ENCODE measurements around the gene BST1.

Gene BST1

DNA sequence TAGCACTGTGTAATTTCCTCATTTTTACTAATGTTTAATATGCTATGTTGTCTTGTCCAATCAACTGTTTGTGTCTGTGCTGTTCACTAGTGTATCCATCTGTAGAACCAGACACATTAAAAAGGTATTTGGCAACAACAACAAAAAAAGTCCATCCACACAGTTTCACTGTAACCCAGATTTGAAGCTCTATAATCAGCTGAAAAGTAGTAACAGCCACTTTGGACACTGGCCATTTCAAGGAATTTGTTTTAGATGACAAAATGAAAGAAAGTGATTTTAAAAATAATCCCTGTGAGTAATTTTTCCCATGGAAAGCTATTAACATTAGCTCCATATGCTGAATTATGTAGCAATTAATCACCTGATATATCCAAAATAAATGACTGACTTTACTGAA, 45.5 kb upstream of the BST1 start:
- DNase-seq (ENCODE audit: insufficient read length, low spot score) (no peak), FAIRE-seq (no peak)
- TF ChIP-seq, protein P1, sequence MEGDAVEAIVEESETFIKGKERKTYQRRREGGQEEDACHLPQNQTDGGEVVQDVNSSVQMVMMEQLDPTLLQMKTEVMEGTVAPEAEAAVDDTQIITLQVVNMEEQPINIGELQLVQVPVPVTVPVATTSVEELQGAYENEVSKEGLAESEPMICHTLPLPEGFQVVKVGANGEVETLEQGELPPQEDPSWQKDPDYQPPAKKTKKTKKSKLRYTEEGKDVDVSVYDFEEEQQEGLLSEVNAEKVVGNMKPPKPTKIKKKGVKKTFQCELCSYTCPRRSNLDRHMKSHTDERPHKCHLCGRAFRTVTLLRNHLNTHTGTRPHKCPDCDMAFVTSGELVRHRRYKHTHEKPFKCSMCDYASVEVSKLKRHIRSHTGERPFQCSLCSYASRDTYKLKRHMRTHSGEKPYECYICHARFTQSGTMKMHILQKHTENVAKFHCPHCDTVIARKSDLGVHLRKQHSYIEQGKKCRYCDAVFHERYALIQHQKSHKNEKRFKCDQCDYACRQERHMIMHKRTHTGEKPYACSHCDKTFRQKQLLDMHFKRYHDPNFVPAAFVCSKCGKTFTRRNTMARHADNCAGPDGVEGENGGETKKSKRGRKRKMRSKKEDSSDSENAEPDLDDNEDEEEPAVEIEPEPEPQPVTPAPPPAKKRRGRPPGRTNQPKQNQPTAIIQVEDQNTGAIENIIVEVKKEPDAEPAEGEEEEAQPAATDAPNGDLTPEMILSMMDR (IDR thresholded peaks at IDR 0.05; ENCODE audit: insufficient read depth, missing control alignments): no peak

DNA sequence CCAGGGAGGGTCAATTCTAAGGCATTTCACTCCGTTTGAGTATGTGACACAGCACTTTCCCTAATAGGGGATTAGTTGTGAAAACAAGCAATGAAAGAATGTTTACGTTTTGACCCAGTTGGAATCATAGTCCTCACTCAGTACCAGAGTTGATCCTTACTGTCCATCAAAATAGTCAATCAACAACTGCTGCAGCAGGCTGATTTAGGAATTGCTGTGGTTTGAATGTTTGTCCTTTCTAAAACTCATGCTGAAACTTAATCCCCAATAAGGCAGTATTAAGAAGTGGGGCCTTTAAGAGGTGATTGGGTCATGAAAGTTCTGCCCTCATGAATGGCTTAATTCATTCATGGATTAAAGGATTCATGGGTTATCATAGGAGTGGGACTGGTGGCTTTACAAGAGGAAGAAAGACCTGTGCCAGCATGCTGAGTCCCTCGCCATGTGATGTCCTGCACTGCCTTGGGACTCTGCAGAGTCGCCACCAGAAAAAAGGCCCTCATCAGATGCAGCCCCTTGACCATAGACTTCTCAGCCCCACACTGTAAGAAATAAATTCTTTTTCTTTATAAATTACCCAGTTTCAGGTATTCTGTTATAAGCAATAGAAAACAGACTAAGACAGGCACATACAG, 44.6 kb upstream of the BST1 start:
- TF ChIP-seq, protein P1 (IDR thresholded peaks at IDR 0.05; ENCODE audit: insufficient read depth, missing control alignments): no peak
- FAIRE-seq (no peak), DNase-seq (ENCODE audit: insufficient read length, low spot score) (no peak)

DNA sequence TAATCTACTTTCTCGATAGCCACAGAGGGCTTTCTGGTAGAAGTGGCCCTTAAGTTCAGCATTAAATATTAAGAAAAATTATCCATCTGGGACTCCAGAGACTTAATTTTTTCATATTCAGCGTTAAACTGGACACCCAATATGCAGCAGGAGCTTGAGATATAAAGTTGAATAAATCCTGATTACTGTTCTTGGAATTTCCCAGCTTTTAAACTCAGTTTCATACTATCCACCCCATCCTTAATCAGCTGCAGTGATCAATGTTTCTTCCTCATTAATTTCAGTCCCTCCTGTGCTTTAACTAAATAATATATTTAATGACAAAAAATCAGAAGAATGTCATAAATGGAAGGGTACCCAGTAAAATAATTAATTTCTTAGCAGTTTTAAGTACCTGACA, 44.1 kb upstream of the BST1 start:
- TF ChIP-seq, protein P1 (IDR thresholded peaks at IDR 0.05; ENCODE audit: insufficient read depth, missing control alignments): no peak
- DNase-seq (ENCODE audit: insufficient read length, low spot score): no peak
- no peak for FAIRE-seq

DNA sequence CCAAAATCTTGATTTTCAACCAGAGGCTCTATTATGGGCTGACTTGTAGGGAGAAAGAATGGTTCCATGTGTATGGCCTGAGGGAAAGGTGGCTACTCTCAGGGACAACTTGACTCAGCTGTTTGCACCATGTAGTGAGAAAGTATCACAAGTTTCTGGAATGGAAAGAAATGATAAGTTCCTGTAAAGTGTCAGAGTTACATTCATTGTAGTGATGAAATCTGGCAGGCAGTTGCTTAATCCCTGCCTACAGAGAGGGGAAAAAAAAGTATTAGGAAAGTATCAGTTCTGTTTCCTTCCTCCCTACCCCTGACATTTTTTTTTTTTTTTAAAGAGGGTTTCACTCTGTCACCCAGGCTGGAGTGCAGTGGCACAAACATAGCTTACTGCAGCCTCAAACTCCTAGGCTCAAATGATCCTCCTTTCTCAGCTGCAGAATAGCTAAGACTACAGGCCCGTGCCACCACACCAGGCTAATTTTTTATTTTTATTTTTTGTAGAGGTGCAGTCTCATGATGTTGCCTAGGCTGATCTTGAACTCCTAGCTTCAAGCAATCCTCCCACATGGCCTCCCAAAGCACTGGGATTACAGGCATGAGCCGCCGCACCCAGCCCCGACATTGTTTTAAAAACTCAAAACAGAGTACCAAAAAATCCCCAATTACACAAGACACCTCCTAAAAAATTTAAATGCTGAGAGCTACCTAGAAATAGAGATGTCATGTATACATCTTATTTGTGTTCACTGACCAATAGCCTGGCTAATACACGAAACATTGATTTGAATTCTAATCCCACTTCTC, 42.9 kb upstream of the BST1 start:
- no peak for FAIRE-seq

DNA sequence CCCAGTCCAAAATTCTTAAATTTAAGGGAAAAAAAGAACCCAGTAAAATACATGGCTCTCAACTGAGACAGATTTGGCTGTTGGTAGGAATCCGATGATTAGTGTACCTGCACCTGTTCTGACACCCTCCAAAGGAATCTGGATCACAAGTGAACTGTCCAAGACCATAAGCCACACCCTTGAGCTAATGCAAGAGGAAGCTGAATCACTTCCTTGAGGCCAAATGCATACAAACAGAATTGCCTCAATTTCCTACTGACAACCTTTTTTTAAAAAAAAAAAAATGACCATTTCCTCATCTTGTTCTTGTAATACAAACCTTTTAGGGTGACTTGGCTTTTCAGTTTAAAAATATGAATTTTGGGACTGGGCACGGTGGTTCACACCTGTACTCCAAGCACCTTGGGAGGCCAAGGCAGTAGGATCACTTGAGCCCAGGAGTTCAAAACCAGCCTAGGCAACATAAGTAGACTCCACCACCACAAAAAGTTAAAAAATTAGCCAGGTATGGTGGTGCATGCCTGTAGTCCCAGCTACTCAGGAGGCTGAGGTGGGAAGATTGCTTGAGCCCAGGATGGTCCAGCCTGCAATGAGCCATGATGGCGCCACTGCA, 37.0 kb upstream of the BST1 start:
- no peak for DNase-seq (ENCODE audit: insufficient read length, low spot score)
- TF ChIP-seq, protein P1 (IDR thresholded peaks at IDR 0.05; ENCODE audit: insufficient read depth, missing control alignments): no peak

More for the DNA sequence above, 42.9 kb upstream of the BST1 start:
- DNase-seq (ENCODE audit: insufficient read length, low spot score): no peak
- TF ChIP-seq, protein P1 (IDR thresholded peaks at IDR 0.05; ENCODE audit: insufficient read depth, missing control alignments): no peak

DNA sequence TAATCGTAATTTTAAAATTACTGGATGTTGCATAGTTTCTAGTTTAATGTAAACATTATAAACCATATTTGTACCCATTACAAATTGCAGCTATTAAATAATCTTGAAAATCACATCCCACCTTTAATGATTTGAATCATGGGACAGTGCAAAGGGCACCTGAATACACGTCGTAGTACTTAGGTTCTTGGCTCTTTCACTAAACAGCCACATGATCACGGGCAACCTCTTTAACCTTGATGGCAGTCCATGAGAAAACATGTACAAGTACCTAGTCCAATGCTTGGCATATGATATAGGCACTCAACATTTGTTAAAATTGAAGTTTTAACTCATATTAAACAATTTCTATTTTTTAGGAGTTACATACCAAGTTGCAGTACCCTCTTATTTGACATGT, 35.9 kb upstream of the BST1 start:
- TF ChIP-seq, protein P1 (IDR thresholded peaks at IDR 0.05; ENCODE audit: insufficient read depth, missing control alignments): no peak
- DNase-seq (ENCODE audit: insufficient read length, low spot score) (no peak), FAIRE-seq (no peak)

More for the DNA sequence above, 37.0 kb upstream of the BST1 start:
- no peak for FAIRE-seq
